ENCODE measurements around the gene IFRD1.
"Not testable (repeated sequence)": the region's sequence is repeated elsewhere in the genome, so short reads cannot be mapped to it uniquely, and the experiment has no call there.

Gene IFRD1

DNA sequence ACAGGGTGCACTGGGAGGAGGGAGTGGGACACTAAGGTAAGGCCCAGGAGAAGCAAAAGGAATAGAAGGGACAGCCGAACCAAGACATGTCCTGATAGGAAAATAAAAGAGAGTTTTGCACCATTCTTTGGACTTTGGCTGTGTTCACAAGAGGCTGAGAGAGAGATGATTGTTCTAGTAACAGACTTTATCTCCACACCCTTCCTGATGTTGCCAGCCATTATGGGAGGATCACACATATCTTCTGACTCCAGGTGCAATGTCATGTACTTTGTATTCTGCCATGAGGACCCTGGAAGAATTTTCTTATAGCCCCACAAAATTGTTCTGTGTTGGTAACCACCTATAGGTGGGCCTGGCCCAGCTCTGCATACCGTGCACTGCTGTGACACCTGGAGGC, 41.9 kb downstream of the IFRD1 start:
- DNase-seq: no peak

DNA sequence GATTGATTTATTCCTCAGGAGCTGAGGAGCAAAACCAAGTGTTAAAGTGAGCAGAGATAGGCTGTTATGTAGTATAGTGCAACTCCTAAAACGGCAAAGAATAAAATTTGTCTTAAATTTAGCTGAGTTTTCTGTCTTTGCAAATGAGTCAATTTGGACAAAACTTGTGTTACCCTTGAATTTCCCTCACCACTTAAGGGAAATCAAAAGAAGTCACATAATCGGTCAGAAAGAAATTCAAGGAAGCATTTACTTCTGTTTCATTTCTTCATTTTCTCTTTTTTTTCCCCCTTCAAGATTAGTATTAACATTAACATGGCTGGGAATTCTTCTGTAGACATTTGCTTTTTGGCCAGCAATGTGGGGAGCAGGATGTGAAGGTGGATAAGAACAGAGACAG, 44.4 kb downstream of the IFRD1 start:
- DNase-seq: no peak

DNA sequence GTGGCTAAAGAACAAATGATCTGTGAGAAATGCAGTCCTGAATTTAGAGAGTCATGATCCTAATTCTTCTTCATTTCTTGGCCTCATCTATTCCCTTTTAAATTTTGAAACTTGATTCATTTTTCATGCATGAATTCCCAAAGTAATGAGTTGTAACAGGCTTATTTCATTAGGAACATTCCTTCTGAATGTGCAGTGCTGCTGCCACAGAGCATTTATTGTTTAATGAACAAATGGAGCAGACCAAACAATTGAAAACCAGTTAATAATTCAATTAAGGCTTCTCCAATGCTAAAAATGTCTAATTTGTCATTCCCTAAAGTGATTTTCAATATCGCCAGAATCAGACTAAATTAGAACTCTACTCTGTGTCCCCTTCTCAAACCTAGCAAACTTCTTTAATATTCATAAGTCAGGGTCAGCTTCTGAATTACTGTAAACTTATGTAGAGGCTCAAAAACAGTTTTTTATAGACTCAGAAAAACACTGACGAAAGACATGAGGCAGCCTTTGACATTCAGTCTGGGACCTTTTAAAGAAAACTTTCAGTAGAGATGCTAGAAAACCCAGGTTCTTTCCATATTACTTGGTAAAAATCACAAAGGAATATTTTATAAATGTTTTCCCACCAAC, 45.0 kb downstream of the IFRD1 start:
- no peak for DNase-seq

DNA sequence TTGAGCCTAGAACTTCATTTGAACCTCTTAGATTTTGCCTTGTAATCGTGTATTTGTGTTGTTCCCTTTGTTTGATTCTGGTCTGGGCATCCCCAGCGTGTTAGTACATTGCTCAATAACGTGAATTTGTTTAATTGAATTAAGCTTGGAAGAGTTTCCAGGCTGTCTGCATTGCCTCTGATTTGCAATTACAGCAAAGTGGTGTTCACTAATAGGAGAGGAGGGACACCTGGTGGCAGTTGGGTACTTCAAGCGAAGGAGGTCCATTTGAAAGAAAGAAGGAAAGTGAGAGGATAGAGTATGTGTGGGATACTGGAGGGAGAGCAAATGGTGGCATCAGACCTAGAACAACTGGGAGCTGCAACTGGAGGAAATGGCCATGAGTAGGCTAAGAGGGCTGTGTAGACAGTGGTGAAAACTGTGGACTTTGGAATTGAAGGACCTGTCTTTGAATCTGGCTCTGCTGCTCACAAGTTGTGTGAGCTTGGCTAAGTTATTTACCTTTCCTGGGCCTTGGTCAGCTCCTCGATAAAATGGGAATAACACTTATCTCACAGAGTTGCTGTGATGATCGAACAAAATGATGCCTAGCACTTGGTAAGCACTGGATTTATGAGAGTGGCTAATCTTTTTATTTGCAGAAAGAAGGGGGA, 45.7 kb downstream of the IFRD1 start:
- no peak for DNase-seq

DNA sequence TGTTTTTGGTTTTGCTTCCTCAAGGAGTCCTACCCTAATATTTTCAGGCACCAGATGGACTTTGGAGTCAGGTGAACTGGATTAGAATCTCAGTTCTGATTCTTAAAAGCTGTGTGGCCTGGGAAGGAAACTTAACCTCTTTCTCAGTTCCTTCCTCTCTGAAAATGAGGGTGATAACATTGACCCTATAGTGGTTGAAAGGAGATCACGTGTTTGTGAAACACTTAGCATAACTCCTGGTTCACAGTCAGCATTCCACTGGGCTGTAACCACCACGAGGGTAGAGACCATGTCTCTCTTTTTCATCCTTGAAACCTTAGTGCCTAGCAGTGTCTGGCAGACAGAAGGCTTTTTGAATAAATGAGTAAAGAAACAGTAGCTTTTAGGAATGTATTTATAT, 47.2 kb downstream of the IFRD1 start:
- no peak for DNase-seq

DNA sequence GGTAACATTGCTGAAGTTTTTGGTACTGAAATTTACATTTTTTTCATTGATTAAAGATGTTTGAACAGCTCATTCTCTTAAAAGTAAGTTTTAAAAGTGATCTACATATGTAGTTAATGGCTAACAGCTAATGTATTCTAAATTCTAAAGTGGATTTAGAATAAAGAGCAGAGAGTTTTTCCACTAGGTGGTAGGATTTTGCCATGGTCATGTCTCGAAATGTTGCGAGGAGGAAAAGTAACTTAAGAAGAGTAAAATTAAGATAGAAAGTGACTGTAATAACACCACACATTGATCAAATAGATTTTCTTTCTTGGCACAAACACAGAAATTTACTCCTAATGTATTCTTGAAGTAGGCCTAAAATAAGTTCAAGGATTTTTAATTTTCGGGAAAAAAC, 50.4 kb downstream of the IFRD1 start:
- no peak for DNase-seq

DNA sequence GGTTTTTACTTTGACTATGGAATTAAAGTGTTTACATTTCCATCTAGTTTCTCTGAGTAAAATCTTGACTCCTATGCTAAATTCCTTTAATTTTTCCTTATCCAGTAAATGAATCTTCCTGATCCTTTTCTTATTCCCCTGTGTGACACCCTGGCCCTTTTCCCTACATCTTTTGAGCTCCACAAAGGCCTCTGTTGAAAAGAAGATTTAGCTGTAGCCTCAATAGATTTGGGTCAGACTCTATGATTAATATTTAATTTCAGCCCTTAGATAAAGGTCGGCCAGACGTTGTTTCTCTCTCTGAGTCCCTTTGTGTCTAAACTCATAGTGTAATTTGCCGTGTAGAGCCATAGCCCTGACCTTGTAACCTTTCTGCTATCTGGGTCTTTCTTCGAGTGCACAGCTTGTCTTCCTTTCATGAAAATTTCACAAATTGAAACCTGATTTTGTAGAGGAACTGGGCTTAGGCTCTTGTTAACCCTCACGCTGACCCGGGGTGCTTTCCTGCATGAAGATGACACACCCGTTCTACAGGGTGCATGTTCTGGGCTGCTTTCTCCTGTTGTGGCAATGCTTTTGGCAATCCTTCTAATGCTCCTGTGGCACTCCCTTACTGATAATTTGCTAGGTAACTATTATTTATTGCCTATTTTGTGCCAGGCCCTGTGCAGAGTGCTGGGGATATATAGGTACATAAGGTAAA, 51.7 kb downstream of the IFRD1 start:
- no peak for DNase-seq

DNA sequence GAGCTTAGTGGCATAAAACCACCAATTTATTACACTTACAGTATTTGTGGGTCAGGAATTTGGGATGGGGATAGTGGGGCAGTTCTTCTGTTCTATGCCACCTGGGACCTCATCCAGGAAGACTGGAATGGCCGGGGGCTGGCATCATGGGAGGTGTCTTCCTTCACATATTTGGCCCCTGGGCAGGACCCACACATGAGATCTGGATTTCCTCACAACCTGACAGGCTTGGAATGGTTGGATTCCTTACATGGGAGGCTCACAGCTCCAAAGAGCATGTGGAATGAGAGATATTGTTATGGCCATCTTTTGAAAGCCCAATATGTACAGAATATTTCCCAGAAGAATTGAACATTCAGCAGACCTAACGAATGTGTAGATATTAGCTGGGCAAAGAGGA, 52.4 kb downstream of the IFRD1 start:
- no peak for DNase-seq

DNA sequence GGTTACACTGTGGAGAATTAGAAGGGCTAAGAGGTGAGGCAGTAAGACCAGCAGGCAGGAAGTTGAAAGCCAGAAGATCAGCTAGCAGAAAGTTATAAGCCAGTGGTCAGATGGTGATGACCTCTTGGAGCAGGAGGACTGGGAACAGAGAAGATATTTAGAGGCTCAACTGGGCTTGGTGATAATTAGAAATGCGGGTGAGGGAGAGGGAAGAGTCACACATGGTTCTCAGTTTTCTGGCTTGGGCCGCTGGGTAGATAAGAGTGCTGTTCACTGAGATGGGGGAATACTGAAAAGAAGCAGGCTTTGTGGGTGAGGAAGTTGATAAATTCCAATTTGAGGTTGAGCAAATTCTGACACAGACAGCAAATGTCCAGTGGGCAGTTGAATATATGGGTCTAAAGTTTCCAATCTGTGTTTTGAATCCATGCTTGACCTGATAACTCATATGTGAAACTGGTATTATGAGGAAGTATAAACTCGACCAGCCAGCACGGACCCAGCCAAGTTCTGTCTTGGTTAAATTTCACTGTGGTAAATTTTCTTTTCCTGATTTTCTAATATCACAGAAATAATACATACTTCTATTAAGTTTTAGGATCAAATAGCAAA, 53.2 kb downstream of the IFRD1 start:
- DNase-seq: no peak

DNA sequence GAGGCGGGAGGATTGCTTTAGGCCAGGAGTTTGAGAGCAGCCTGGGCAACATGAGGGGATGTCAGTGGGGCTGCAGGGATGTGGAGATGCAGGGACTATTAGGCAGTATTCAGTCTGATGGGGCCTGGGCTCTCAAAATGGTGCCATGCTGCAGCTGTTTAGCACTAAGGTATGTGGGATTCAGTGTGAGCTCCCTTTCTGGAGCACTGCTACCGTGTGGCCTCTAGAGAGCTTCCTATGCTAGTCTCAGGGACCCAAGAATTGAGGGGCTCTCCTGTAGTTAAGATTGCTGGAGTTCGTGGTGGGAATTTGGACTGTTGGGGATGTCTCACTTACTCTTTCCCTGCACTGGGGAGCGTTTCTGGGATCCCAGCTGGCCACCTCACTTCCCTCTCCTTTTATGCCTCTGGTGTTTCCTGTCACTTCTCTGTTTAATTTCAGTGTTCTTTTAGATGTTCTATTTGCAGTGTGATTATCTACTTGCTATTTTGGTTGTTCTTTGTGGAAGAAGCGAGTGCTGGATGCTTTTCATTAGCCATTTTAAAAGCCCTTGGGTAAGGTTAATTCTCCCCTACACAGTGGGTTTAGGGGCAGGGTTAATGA, 53.9 kb downstream of the IFRD1 start:
- no peak for DNase-seq

DNA sequence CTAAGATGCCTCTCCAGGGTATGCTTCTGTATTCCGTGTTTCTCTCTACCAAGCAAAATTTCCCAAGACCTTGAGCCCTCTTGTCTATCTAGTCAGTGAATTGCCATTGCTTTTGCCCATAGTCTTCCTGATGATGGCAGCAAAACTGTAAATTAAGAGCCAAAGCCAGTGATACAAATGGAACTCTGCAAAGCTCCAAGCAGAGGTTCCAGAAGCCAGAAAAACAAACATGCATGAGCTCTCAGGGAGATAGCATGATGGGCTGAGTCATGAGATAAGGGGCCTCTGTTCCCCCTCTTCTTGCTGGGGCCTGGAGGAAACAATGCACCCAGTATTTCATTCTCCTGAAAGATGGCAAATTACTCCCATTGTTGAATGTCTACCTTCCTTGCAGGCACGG, 55.2 kb downstream of the IFRD1 start:
- no peak for DNase-seq

DNA sequence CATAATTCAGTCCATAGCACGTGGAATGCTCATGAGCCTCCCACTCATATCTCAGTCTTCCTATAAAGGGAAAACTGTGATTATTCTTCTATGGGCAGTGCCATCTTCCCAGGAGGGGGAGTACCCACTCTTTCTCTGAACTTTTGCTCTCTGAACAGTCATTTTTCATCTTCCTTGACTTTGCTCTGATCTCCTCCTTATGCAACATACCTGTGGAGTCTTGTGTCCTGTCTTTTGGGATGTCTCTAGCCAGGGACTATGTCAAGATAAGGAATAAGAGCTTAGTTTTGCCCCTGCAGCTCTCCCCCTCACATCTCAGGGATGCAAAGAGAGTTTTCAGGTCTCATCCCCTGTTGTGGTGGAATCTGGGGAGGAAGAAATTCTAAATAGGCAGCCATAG, 58.1 kb downstream of the IFRD1 start:
- no peak for DNase-seq

DNA sequence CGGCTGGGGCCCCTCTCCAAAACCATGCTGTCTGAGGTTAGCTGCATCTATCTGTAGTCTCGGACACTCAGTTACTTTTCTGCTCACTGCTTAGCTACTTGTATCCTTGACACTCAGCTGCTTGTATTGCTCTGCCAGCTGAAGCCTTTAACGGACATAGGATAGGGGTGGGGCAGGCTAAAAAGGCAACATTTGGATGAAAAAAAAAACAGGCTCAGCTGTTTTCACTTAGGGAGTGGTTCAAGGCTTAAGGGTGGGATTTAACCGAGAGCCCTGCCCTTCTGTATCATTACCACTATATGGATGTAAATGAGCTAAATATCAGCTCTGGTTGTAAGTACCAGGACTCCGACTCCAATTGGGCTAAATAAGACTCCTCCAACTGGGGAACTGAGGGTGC, 59.1 kb downstream of the IFRD1 start:
- no peak for DNase-seq

DNA sequence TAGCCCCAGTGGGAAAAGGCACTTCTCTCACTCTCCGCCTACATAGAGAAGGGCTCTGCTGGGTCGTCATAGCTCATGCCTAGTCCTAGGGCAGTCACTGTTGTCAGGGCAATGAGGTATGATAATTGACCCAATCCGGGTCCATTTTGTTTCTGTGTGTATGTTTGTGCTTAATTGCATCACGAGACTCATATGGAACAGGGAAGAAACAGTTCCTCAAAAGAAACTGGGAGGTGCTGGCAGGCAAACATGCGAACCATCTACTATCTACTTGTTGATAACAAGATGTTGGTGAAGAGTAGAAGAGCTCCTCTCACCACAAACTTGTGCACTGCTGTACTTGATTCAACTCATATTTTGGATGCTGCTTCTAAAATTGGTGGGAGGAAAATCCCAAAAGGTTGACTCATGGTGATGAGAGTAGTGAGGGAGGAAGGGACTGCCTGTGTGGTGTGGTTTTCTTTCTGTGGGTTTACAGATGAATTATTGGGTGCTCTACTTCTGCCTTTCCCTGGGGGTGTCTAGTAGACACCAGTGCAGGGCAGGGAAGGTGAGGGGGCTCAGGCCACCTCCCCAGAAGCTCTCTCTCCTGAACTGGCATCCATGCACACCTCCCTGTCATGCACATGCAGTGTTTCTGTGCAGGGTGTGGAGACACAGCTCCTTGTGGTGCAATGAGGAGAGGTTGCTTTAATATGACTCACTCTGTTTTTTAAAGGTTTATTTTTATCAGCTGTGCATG, 59.9 kb downstream of the IFRD1 start:
- no peak for DNase-seq

DNA sequence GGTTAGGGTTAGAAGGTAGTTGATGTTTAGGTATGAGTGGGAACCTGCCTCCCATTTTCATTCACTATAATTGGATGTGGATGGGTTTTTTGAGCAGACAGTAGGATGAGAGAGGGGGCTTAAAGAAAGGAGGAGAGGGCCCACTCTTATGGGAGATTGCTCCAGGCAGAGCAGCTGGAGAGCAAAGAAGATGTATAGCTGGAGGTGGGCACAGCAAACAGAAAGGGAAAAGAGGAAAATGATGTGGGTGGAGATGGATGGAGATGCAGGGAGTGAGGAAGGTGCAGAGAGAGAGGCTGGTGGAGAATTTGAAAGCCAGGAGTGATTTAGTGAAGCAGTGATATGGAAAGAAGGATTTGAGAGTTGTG, 60.5 kb downstream of the IFRD1 start:
- no peak for DNase-seq

DNA sequence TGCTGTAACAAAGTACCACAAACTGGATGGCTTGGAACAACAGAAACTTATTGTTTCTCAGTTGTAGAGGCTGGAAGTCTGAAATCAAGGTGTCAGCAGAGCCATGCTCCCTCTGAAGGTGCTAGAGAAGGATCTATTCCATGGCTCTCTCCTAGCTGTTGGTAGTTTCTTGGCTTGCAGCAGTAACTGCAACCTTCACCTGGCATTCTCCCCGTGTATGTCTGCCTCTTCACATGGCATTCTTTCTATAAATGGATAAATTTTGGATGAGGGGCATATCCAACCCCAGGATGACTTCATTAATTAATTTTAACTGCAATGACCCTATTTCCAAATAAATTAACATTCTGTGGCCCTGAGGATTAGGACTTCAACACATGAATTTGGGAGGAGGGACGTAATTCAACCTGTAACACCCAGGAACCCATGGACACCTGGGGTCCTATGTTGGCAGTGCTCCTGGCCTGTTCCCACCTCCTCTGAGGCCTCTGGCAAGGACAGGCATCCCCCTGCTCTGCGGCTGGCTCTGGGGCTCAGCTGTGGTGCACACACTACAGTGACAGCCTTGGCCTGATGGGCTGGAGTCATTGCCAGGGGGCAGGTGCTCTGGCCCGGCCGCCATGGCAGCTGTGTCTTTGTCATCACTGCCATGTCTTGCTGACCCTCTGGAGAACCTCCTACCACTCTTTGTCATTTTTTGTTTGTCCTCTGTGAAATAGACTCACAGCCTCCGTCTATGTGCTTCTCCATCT, 61.4 kb downstream of the IFRD1 start:
- no peak for DNase-seq

DNA sequence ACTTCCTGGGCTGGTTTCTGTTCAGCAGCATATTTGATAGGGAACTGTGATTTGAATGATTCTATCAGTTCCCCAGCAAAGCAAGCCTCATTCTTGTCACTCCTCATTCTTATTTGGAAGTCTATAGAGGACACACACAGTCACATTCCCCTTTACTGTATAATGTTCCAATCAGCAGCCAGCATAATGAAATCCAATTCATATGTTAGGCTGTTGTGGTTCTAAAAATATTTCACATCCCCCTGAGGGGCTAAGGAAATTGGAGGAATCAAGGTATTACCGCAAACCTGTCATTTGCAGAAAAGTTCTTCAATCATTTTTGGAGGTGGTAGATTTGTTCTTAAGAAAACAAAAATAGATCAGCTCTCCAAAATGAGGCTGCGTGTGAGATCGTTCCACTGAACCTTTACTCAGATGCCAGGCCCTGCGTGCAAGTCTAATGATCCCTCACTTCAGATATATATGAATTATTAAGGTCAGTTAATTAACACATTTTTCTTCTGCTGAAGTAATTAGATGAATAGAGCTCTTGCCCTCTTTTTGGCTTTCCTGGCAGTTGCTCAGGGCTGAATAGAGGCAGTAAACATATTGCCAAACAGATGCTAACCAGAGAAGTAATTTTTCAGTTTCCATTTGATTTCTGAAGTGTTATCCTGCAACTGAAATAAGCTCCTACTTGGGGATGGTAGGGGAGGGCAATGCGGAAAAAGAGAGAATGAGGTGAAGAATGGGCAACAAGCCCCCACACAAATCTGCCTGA, 62.4 kb downstream of the IFRD1 start:
- no peak for DNase-seq

DNA sequence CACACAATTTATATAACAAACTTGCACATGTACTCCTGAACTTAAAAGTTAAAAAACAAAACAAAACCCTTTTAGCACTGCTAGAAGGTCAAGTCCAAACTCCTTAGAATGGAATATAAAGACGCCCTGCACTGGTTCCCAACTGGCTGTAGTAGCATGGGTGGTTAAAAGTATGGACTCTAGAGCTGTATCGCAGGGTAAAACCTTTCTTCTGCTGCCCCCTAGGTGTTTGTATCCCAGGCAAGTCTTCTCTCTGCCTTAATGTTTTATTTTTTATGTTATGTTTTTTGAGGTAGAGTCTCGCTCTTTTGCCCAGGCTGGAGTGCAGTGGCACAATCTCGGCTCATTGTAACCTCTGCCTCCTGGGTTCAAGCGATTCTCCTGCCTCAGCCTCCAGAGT, 65.7 kb downstream of the IFRD1 start:
- DNase-seq: no peak

DNA sequence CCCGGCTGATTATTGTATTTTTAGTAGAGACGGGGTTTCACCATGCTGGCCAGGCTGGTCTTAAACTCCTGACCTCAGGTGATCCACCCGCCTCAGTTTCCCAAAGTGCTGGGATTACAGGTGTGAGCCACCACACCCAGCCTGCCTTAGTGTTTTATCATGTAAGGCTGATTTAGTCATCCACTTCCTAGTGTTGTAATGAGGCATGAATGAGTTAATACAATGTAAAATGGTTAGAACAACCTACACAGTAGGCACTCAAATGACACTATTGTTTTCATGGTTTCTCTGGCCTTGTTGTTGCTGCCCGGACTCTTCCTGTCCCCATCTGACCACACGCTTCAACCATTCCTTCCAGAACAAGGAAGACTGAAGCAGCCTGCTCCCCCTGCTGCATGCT, 66.2 kb downstream of the IFRD1 start:
- DNase-seq: not testable (repeated sequence)

DNA sequence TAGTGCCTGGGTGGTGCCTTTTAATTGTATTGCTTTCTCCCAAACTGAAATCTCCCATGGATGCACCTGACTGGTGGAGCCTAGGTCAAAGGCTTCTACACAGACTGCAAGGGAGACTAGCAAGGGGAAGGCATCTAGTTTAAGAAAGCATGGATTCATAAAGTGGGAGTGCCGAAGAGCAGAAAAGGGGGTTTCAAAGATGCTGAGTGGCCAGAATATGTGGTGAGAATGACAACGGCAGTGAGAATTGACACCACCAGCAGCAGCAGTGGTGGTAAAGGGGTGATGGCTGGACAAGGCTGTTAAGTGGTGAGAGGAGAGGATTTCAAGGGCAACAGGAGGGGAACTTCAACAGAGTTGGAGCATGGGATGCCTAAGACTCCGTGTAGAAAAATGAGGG, 67.2 kb downstream of the IFRD1 start:
- no peak for DNase-seq

DNA sequence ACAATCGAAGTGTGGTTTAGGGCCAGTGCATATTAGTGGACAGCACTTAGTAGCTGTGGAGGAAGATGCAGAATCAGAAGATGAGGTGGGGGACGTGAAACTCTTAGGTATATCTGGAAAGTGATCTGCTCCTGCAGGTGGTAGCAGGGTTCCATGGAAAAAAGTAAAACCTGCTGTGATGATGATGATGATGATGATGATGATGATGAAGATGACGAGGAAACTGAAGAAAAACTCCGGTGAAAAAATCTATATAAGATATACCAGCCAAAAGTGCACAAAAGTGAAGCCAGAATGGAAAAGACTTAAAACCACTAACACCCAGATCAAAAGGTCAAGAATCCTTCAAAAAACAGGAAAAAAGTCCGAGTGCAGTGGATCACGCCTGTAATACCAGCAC, 70.5 kb downstream of the IFRD1 start:
- DNase-seq: no peak

DNA sequence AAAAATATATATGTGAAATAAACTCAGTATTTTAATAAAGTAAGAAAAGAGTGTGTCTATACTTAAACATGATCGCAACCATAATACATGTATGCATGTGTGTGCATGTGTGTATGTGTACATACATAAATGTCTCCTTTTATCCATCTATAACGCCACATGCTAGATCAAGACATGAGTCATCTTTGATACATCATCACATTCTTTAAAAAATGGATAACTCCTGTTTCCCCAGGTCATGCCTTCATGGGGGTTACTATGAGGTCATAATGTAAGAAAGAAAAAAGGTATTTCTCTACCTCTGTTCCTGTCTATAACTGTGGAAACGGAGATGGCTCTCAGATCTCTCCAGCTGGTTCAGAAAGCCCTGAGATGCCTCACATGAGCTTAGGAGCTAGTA, 71.7 kb downstream of the IFRD1 start:
- DNase-seq: no peak
